ENCODE measurements around the gene CDK11B.

CDK11B gene

GRCh38 chr1:1627829-1628753, 30.7 kb downstream of the CDK11B start:
- no peak for TF ChIP-seq ZFX (IDR thresholded peaks at IDR 0.05)
- TF ChIP-seq, protein P1, sequence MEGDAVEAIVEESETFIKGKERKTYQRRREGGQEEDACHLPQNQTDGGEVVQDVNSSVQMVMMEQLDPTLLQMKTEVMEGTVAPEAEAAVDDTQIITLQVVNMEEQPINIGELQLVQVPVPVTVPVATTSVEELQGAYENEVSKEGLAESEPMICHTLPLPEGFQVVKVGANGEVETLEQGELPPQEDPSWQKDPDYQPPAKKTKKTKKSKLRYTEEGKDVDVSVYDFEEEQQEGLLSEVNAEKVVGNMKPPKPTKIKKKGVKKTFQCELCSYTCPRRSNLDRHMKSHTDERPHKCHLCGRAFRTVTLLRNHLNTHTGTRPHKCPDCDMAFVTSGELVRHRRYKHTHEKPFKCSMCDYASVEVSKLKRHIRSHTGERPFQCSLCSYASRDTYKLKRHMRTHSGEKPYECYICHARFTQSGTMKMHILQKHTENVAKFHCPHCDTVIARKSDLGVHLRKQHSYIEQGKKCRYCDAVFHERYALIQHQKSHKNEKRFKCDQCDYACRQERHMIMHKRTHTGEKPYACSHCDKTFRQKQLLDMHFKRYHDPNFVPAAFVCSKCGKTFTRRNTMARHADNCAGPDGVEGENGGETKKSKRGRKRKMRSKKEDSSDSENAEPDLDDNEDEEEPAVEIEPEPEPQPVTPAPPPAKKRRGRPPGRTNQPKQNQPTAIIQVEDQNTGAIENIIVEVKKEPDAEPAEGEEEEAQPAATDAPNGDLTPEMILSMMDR (conservative IDR thresholded peaks at IDR 0.05): no peak
- no peak overlapping the region for H3K27ac ChIP-seq

DNA sequence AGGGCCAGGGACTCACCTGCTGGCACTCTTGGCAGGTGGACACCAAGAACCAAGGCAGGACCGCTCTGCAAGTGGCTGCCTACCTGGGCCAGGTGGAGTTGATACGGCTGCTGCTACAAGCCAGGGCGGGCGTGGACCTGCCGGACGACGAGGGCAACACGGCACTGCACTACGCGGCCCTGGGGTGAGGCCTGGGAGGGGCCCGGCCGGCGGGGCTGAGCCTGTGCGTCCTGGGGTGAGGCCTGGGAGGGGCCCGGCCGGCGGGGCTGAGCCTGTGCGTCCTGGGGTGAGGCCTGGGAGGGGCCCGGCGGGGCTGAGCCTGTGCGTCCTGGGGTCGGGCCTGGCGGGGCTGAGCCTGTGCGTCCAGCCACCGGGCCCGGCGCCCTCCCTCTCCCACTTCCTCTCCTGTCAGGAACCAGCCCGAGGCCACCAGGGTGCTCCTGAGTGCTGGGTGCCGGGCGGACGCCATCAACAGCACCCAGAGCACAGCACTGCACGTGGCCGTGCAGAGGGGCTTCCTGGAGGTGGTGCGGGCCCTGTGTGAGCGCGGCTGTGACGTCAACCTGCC, 31.5 kb downstream of the CDK11B start:
- no peak overlapping the region for H3K27ac ChIP-seq
- no peak for TF ChIP-seq ZFX (IDR thresholded peaks at IDR 0.05)
- TF ChIP-seq, protein P1 (conservative IDR thresholded peaks at IDR 0.05): no peak

GRCh38 chr1:1626207-1627141, 32.3 kb downstream of the CDK11B start:
- TF ChIP-seq, protein P1 (conservative IDR thresholded peaks at IDR 0.05): no peak
- TF ChIP-seq ZFX (IDR thresholded peaks at IDR 0.05): no peak

GRCh38 chr1:1625824-1626206, 33.0 kb downstream of the CDK11B start:
- H3K27ac ChIP-seq: no peak overlapping the region
- no peak for TF ChIP-seq ZFX (IDR thresholded peaks at IDR 0.05)
- TF ChIP-seq, protein P1 (conservative IDR thresholded peaks at IDR 0.05): no peak

More at GRCh38 chr1:1626207-1627141, 32.3 kb downstream of the CDK11B start:
- no peak overlapping the region for H3K27ac ChIP-seq

DNA sequence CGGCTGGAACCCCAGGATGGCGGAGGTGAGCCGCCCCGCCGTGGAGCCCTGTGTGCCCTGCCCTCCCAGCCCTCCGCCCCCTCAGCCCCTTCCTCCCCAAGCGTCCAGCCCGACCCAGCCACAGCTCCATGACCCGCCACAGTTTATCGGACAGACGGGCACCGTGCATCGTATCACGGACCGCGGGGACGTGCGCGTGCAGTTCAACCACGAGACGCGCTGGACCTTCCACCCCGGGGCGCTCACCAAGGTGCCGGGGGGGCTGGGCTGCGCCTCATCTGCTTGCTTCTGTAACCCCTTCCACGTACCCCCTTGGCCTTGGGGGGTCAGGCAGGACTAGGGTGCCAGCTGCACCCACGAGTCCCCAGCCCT, 33.4 kb downstream of the CDK11B start:
- TF ChIP-seq, protein P1 (conservative IDR thresholded peaks at IDR 0.05): no peak
- TF ChIP-seq ZFX (IDR thresholded peaks at IDR 0.05): no peak
- H3K27ac ChIP-seq: no peak overlapping the region

DNA sequence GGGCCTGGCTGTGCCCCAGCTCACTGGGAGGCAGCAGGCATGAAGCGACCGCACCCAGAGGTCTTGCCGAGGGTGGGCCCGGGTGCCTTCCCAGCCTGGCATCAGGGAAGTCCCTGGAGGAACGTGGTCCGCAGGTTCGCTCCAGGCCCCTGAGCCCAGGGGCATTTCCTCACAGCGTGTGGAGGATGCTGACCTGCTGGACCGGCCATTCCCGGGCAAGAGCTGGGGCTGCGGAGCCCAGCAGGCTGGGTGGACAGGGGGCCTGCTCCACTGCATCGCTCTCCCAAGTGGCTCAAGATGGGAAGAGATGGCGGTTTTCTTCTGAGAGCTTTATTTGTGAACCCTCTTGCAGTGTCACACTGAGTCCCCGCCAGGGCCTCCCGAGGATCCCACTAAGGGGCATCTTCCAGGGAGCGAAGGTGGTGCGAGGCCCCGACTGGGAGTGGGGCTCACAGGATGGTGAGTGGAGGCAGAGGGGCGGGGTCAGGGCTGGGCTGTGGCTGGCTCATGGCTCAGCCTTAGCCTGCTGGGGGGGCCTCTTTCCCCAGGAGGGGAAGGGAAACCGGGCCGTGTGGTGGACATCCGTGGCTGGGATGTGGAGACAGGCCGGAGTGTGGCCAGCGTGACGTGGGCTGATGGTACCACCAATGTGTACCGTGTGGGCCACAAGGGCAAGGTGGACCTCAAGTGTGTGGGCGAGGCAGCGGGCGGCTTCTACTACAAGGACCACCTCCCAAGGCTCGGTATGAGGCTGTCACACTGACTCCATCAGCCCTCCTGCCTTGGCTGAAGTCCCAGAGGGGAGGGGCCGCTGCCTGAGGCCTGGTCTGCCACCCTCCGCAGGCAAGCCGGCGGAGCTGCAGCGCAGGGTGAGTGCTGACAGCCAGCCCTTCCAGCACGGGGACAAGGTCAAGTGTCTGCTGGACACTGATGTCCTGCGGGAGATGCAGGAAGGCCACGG, 34.1 kb downstream of the CDK11B start:
- TF ChIP-seq, protein P1 (conservative IDR thresholded peaks at IDR 0.05): no peak
- no peak overlapping the region for H3K27ac ChIP-seq

All from C4-2B (cell line).